MCF 10A (cell line): ENCODE measurements around the gene KCNH1. TPM values are rescaled to one million over a fixed set of nuclear protein-coding genes. Genes with fewer than 3 reads are reported as not detected.

Source experiments
- BruUV-seq: library from RNA; stranded (reverse); fragments of 400-500 nt; replicated peaks from 2 replicates; lab custom pipeline; 2021; lab: Mats Ljungman, UMichigan
- CTCF ChIA-PET: fragments of 300-600 bp; sonication (Branson Sonifier 250); formaldehyde crosslinking; extraction: SDS; loops from one replicate; lab custom pipeline; 2021; ENCODE audit warnings: antibody characterized with exemption, inconsistent platforms; lab: Yijun Ruan, JAX
- POLR2A ChIA-PET: fragments of 300-600, 350-650 bp; sonication (Branson Sonifier 250); formaldehyde crosslinking; extraction: SDS; loops from one replicate; lab custom pipeline; 2020; ENCODE audit warnings: antibody characterized with exemption, inconsistent platforms; lab: Yijun Ruan, JAX
- DNase-seq: peaks from one replicate; pipeline ENCODE4 v3.0.0-alpha.2; 2018; ENCODE audit not compliant: unreplicated experiment
- H3K27ac Mint-ChIP-seq: one replicate; pipeline ENCODE4 v1.8.0; 2022; ENCODE audit warnings: mild to moderate bottlenecking, low read depth, mixed read lengths; ENCODE audit not compliant: unreplicated experiment
- H3K27me3 Mint-ChIP-seq: one replicate; pipeline ENCODE4 v1.8.0; 2022; ENCODE audit warnings: mixed read lengths; ENCODE audit not compliant: insufficient read depth, unreplicated experiment
- H3K36me3 Mint-ChIP-seq: one replicate; pipeline ENCODE4 v1.8.0; 2022; ENCODE audit warnings: mild to moderate bottlenecking, moderate library complexity, mixed read lengths; ENCODE audit not compliant: insufficient read depth, unreplicated experiment
- H3K4me1 Mint-ChIP-seq: one replicate; pipeline ENCODE4 v1.8.0; 2022; ENCODE audit warnings: mixed read lengths; ENCODE audit not compliant: insufficient read depth, unreplicated experiment
- H3K4me3 Mint-ChIP-seq: one replicate; pipeline ENCODE4 v1.8.0; 2022; ENCODE audit warnings: mild to moderate bottlenecking, moderate library complexity, mixed read lengths; ENCODE audit not compliant: unreplicated experiment
- H3K9me3 Mint-ChIP-seq: one replicate; pipeline ENCODE4 v1.8.0; 2022; ENCODE audit warnings: mixed read lengths; ENCODE audit not compliant: unreplicated experiment
- intact Hi-C: fragments of 100-400 bp; cut with micrococcal nuclease; formaldehyde crosslinking; loops from 2 replicates; pipeline ENCODE4 v1.14.1; 2022
- total RNA-seq: library from RNA; stranded (reverse); gene quantifications from 2 replicates; pipeline ENCODE4 v1.2.3, GENCODE V29; 2022
- TF ChIP-seq, protein P1 (sequence below): fragments of 200-600 bp; IDR thresholded peaks from one replicate; pipeline ENCODE4 v1.8.0; 2022; ENCODE audit warnings: antibody characterized with exemption, mild to moderate bottlenecking; ENCODE audit not compliant: unreplicated experiment

The KCNH1 gene
- total RNA-seq, 1 experiment from 2014 or later = 0.19 TPM

DNA sequence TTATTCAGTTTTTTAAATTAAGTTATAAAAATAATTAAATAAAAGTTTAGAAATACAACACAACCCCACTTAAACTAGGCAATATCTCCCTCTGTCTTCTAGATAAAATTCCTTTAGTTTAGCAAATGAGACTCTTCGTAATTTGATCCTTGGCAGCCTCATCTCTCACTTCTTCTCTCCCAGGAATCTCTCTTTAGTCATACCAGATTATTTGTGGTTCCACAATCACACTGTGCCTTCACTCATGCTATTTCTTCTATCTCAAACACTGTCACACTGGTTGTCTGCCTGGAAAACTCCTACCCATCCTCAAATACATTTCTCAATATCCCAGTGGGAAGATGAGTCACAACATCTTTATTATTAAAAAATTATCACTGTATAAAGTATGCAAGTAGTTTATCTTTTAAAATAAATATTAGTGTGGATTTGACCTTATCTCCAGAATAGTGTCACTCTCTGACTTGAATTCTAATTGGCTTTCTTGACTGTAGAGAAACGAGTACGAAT, 195.5 kb downstream of the KCNH1 start:
- POLR2A ChIA-PET = no interaction called here
- no peak for DNase-seq
- no peak overlapping the region for H3K27ac Mint-ChIP-seq
- no peaks in the 10 kb centered on the region for H3K9me3 Mint-ChIP-seq
- no peaks in the 10 kb centered on the region for H3K4me1 Mint-ChIP-seq
- no peak overlapping the region for H3K4me3 Mint-ChIP-seq
- H3K36me3 Mint-ChIP-seq = no peaks in the 10 kb centered on the region
- TF ChIP-seq, protein P1, sequence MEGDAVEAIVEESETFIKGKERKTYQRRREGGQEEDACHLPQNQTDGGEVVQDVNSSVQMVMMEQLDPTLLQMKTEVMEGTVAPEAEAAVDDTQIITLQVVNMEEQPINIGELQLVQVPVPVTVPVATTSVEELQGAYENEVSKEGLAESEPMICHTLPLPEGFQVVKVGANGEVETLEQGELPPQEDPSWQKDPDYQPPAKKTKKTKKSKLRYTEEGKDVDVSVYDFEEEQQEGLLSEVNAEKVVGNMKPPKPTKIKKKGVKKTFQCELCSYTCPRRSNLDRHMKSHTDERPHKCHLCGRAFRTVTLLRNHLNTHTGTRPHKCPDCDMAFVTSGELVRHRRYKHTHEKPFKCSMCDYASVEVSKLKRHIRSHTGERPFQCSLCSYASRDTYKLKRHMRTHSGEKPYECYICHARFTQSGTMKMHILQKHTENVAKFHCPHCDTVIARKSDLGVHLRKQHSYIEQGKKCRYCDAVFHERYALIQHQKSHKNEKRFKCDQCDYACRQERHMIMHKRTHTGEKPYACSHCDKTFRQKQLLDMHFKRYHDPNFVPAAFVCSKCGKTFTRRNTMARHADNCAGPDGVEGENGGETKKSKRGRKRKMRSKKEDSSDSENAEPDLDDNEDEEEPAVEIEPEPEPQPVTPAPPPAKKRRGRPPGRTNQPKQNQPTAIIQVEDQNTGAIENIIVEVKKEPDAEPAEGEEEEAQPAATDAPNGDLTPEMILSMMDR = no peak
- H3K27me3 Mint-ChIP-seq = no peaks in the 10 kb centered on the region
- no TSS peak for BruUV-seq
- intact Hi-C loops = no loop called here
- CTCF ChIA-PET = no interaction called here

DNA sequence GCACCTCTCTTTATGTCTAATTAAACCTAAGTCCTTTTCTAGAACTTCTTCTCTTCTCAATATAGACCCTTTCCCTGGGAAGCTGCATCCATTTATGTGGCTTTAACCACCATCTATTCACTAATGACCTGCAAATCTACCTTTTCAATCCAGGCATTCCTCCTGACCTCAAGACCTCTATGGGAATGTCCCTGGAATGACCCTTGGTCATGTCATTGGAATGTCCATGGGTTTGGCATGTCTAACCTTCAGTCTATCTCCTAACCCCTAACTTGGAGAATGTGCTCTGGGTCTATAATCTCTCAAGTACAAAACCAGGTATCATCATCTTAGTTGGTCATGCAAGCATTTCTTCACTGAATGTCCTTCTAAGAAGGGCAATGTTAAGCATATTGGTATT, 196.1 kb downstream of the KCNH1 start:
- H3K4me1 Mint-ChIP-seq = no peaks in the 10 kb centered on the region
- no TSS peak for BruUV-seq
- CTCF ChIA-PET = interaction anchor here (1.2 kb wide), 1 partner anchor 24 kb away, joined by 4 read pairs; no protein-coding TSS in a partner anchor

DNA sequence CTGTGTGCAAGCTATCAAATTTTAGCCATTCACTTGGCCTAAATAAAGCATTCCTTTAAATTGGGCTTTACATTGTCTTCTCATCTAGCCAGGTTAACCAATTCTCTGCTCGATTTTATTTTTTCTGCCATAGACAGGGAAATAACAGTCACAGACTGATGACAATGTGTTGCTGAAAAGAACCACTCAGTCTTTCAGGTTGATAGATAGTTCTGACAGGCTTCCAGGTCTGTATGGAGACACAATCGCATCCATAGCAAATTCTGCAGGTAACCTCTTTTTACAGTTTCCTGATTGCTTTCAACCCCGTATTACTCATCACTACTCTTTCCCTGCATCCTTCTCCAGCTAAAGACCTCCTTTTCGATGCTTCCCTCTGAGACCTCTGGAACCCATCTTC, 198.0 kb downstream of the KCNH1 start:
- no peak overlapping the region for H3K4me3 Mint-ChIP-seq
- CTCF ChIA-PET = interaction anchor here (0.6 to 1.2 kb wide), 3 partner anchors 14 to 319 kb away, joined by 3 to 6 read pairs (median 4); no protein-coding TSS in a partner anchor
- no peaks in the 10 kb centered on the region for H3K4me1 Mint-ChIP-seq
- H3K36me3 Mint-ChIP-seq = no peaks in the 10 kb centered on the region
- no TSS peak for BruUV-seq
- H3K27me3 Mint-ChIP-seq = no peaks in the 10 kb centered on the region
- no peak for DNase-seq
- intact Hi-C loops = no loop called here
- no peak overlapping the region for H3K27ac Mint-ChIP-seq
- TF ChIP-seq, protein P1 = no peak
- POLR2A ChIA-PET = no interaction called here
- no peaks in the 10 kb centered on the region for H3K9me3 Mint-ChIP-seq

More for the DNA sequence above, 196.1 kb downstream of the KCNH1 start:
- H3K9me3 Mint-ChIP-seq = no peaks in the 10 kb centered on the region
- no peaks in the 10 kb centered on the region for H3K27me3 Mint-ChIP-seq
- no peak overlapping the region for H3K27ac Mint-ChIP-seq
- POLR2A ChIA-PET = no interaction called here
- DNase-seq = no peak
- H3K4me3 Mint-ChIP-seq = no peak overlapping the region
- no peaks in the 10 kb centered on the region for H3K36me3 Mint-ChIP-seq
- intact Hi-C loops = no loop called here
- TF ChIP-seq, protein P1 = no peak

DNA sequence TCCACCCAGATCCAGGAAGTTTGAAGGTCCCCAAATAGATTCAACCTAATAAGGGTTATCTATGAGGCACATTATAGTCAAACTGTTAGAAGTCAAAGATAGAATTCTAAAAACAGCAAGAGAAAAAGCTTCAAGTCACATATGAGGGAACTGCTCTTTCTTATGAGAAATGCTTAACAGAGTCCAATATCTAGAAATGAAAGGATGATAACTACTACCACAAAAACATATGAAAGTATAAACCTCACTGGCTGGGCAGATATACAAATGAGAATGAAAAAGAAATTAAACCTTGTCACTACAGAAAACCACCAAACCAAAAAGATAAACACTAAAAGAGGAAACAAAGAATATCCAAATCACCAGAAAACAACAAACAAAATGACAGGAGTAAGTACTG, 201.8 kb downstream of the KCNH1 start:
- intact Hi-C loops = no loop called here
- Mint-ChIP-seq H3K27ac (no peak overlapping the region), H3K4me3 (no peak overlapping the region), H3K36me3 (no peaks in the 10 kb centered on the region), H3K9me3 (no peaks in the 10 kb centered on the region), H3K27me3 (no peaks in the 10 kb centered on the region), H3K4me1 (no peaks in the 10 kb centered on the region)
- ChIA-PET CTCF (interaction anchor here (0.7 kb wide), 1 partner anchor 977 kb away, joined by 3 read pairs; no protein-coding TSS in a partner anchor), POLR2A (no interaction called here)
- TF ChIP-seq, protein P1 = no peak
- DNase-seq = no peak
- BruUV-seq = no TSS peak
